K562 (cell line): ENCODE data around the gene DIPK1A. TPM values are rescaled to one million over a fixed set of nuclear protein-coding genes. Genes with fewer than 3 reads are reported as not detected.

Experiments
- BACH1 ChIP-seq: fragments of 200-800 bp; sonication (Bioruptor generic); IDR thresholded peaks from 2 replicates; pipeline ENCODE4 v1.6.1; 2016; ENCODE audit warnings: missing genetic modification characterization, missing compliant biosample characterization
- CHD1 ChIP-seq: fragments of 200-600 bp; sonication (generic); IDR thresholded peaks from one replicate; pipeline ENCODE4 v1.6.1; 2012; ENCODE audit warnings: mild to moderate bottlenecking, moderate library complexity, low read length, inconsistent platforms
- FOXA3 ChIP-seq, 2 experiments: fragments of 450-650 bp in 1 of 2; sonication (generic) in 1 of 2; formaldehyde crosslinking; IDR thresholded peaks in 1 of 2; conservative IDR thresholded peaks in 1 of 2; 2 replicates each; pipeline versions ENCODE4 v1.4.0 to v1.8.0; 2020 to 2022; ENCODE audit warnings: mild to moderate bottlenecking in 2 of 2, missing genetic modification reagents in 1 of 2
- HIVEP1 ChIP-seq: fragments of 250-450 bp; sonication (Bioruptor Pico); IDR thresholded peaks from 2 replicates; pipeline ENCODE4 v1.4.0; 2020; ENCODE audit warnings: mild to moderate bottlenecking
- JUN ChIP-seq, 2 experiments: sonication (generic) in 1 of 2; formaldehyde crosslinking in 1 of 2; IDR thresholded peaks; 2 replicates each; pipeline versions ENCODE4 v1.6.1 to v1.8.0; 2012 to 2022; ENCODE audit warnings: borderline replicate concordance in 2 of 2, mild to moderate bottlenecking in 2 of 2, improper control_type of control experiment in 1 of 2, low read depth in 1 of 2, low read length in 1 of 2, missing genetic modification reagents in 1 of 2
- MTA2 ChIP-seq: fragments of 450-650 bp; IDR thresholded peaks from 2 replicates; pipeline ENCODE4 v1.6.1; 2016; ENCODE audit warnings: low read depth
- MYNN ChIP-seq, 2 experiments: sonication (generic); formaldehyde crosslinking in 1 of 2; IDR thresholded peaks; 2 replicates each; pipeline versions ENCODE4 v1.5.0 to v1.6.1; 2016 to 2020; ENCODE audit warnings: antibody characterized with exemption in 1 of 2, missing genetic modification reagents in 1 of 2
- TBP ChIP-seq: optimal IDR thresholded peaks from 2 replicates; pipeline ENCODE3; 2011; ENCODE audit warnings: low read depth, low read length, improper control_type of control experiment
- ZNF134 ChIP-seq: fragments of 250-450 bp; sonication (Bioruptor Pico); conservative IDR thresholded peaks from 2 replicates; pipeline ENCODE4 v1.4.0; 2020
- ZNF3 ChIP-seq: fragments of 250-450 bp; sonication (Bioruptor Pico); IDR thresholded peaks from 2 replicates; pipeline ENCODE4 v1.5.0; 2021; ENCODE audit warnings: mild to moderate bottlenecking, moderate library complexity
- polyA plus RNA-seq, 8 experiments: library from polyadenylated mRNA; depleted of rRNA in 4 of 8; stranded (reverse) in 5 of 8; unstranded in 3 of 8; fragments of >200 nt; fragmentation: Nextera tagmentation in 2 of 8; fragmentation: Illumina TruSeq in 1 of 8; extraction: Ambion mirVana in 2 of 8; extraction: Trizol in 1 of 8; gene quantifications; 2 replicates each; pipeline versions ENCODE4 v1.2.1 to v1.2.3, GENCODE V29; 2011 to 2014; ENCODE audit warnings: inconsistent platforms in 1 of 8, missing spikeins in 1 of 8
- total RNA-seq, 7 experiments: library from RNA; depleted of rRNA in 6 of 7; stranded (reverse); fragments of >200 nt in 6 of 7; fragmentation: Illumina TruSeq in 2 of 7; extraction: Trizol in 2 of 7; gene quantifications; 2 replicates each; pipeline versions ENCODE4 v1.2.1 to v1.2.3, GENCODE V29; 2011 to 2021; ENCODE audit warnings: low replicate concordance in 1 of 7
- TF ChIP-seq, protein P1 (sequence below), 2 experiments: fragments of 450-650 bp; formaldehyde crosslinking in 1 of 2; IDR thresholded peaks; 2 replicates each; pipeline versions ENCODE4 v1.4.0 to v1.6.1; 2014 to 2020; ENCODE audit warnings: mild to moderate bottlenecking in 2 of 2, borderline replicate concordance in 1 of 2, low read depth in 1 of 2
- TF ChIP-seq, protein P2 (sequence below): fragments of 450-650 bp; IDR thresholded peaks from 2 replicates; pipeline ENCODE4 v1.7.0; 2016; ENCODE audit warnings: borderline replicate concordance
- TF ChIP-seq, protein P3 (sequence below): fragments of 250-450 bp; sonication (Bioruptor Pico); IDR thresholded peaks from 2 replicates; pipeline ENCODE4 v1.5.0; 2021
- TF ChIP-seq, protein P4 (sequence below): IDR thresholded peaks from 2 replicates; pipeline ENCODE4 v1.6.1; 2014; ENCODE audit warnings: antibody characterized with exemption

Gene DIPK1A
- total and polyA plus RNA-seq, 9 of the 15 experiments (the other 6 are each of a cell fraction or from before 2014, with no cell fraction given) = 0.54 to 2.5 (median 1.3) TPM

DNA sequence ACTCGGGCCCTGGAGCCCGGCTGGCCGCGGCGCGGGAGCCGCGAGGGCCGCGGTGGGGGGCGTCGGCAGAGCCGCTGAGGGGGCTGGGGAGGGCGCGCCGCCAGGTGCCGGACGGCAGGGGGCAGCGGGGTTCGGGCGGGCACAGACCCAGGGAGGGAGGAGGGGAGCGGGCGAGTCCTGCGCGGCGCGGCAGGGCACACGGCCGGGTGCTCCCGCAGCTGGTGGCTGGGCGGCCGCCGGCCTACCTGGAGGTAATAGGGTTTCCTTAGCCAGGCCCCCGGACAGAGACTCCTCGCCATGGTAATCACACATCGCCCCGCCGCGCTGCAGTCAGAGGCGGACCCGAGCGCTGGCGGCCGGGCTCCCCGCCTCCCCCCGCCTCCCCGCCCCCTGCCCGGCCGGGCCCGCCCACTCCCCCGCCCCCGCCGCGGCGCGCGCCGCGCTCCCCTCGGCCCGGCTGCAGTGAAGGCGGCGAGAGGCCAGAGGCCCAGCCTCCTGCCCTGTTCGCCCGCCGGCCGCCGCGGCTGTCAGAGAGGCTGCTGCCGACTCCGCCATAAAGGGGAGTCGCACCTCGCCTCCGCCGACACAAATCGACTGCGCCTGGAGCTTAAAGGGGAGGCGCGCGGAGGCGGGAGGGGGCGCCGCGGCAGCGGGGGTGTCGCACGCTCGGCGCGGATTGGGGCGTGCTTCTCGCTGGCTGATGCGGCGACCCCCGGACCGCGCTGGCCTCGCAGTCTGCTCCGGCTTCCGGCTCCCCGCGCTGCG is at the start of gene DIPK1A (continued):
- TF ChIP-seq, protein P1, sequence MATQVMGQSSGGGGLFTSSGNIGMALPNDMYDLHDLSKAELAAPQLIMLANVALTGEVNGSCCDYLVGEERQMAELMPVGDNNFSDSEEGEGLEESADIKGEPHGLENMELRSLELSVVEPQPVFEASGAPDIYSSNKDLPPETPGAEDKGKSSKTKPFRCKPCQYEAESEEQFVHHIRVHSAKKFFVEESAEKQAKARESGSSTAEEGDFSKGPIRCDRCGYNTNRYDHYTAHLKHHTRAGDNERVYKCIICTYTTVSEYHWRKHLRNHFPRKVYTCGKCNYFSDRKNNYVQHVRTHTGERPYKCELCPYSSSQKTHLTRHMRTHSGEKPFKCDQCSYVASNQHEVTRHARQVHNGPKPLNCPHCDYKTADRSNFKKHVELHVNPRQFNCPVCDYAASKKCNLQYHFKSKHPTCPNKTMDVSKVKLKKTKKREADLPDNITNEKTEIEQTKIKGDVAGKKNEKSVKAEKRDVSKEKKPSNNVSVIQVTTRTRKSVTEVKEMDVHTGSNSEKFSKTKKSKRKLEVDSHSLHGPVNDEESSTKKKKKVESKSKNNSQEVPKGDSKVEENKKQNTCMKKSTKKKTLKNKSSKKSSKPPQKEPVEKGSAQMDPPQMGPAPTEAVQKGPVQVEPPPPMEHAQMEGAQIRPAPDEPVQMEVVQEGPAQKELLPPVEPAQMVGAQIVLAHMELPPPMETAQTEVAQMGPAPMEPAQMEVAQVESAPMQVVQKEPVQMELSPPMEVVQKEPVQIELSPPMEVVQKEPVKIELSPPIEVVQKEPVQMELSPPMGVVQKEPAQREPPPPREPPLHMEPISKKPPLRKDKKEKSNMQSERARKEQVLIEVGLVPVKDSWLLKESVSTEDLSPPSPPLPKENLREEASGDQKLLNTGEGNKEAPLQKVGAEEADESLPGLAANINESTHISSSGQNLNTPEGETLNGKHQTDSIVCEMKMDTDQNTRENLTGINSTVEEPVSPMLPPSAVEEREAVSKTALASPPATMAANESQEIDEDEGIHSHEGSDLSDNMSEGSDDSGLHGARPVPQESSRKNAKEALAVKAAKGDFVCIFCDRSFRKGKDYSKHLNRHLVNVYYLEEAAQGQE (IDR thresholded peaks at IDR 0.05; ENCODE audit: borderline replicate concordance) = no peak; the same call in 1 of the 2 replicates
- TF ChIP-seq, protein P1 (CRISPR knock-in tag; IDR thresholded peaks at IDR 0.05; ENCODE audit: low read depth) = no peak
- no peak for TF ChIP-seq ZNF3 (CRISPR knock-in tag)
- no peak for TF ChIP-seq MTA2
- no peak for TF ChIP-seq FOXA3 (CRISPR knock-in tag; conservative IDR thresholded peaks at IDR 0.05 in 1 of 2, IDR thresholded peaks at IDR 0.05 in 1 of 2)
- TF ChIP-seq MYNN (IDR thresholded peaks at IDR 0.05) = no peak
- TF ChIP-seq MYNN (CRISPR knock-in tag; IDR thresholded peaks at IDR 0.05) = no peak
- TF ChIP-seq HIVEP1 = no peak
- TF ChIP-seq, protein P2, sequence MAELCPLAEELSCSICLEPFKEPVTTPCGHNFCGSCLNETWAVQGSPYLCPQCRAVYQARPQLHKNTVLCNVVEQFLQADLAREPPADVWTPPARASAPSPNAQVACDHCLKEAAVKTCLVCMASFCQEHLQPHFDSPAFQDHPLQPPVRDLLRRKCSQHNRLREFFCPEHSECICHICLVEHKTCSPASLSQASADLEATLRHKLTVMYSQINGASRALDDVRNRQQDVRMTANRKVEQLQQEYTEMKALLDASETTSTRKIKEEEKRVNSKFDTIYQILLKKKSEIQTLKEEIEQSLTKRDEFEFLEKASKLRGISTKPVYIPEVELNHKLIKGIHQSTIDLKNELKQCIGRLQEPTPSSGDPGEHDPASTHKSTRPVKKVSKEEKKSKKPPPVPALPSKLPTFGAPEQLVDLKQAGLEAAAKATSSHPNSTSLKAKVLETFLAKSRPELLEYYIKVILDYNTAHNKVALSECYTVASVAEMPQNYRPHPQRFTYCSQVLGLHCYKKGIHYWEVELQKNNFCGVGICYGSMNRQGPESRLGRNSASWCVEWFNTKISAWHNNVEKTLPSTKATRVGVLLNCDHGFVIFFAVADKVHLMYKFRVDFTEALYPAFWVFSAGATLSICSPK = no peak
- TF ChIP-seq JUN (IDR thresholded peaks at IDR 0.05; ENCODE audit: borderline replicate concordance, low read depth, low read length) = no peak
- TF ChIP-seq JUN (CRISPR knock-in tag; IDR thresholded peaks at IDR 0.05; ENCODE audit: borderline replicate concordance) = no peak
- TF ChIP-seq, protein P3, sequence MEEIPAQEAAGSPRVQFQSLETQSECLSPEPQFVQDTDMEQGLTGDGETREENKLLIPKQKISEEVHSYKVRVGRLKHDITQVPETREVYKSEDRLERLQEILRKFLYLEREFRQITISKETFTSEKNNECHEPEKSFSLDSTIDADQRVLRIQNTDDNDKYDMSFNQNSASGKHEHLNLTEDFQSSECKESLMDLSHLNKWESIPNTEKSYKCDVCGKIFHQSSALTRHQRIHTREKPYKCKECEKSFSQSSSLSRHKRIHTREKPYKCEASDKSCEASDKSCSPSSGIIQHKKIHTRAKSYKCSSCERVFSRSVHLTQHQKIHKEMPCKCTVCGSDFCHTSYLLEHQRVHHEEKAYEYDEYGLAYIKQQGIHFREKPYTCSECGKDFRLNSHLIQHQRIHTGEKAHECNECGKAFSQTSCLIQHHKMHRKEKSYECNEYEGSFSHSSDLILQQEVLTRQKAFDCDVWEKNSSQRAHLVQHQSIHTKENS (CRISPR knock-in tag) = no peak
- TF ChIP-seq TBP = peak; percentile 42
- TF ChIP-seq BACH1 (tag) = no peak
- TF ChIP-seq ZNF134 (CRISPR knock-in tag) = no peak
- TF ChIP-seq, protein P4, sequence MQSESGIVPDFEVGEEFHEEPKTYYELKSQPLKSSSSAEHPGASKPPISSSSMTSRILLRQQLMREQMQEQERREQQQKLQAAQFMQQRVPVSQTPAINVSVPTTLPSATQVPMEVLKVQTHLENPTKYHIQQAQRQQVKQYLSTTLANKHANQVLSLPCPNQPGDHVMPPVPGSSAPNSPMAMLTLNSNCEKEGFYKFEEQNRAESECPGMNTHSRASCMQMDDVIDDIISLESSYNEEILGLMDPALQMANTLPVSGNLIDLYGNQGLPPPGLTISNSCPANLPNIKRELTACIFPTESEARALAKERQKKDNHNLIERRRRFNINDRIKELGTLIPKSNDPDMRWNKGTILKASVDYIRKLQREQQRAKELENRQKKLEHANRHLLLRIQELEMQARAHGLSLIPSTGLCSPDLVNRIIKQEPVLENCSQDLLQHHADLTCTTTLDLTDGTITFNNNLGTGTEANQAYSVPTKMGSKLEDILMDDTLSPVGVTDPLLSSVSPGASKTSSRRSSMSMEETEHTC = no peak
- no peak for TF ChIP-seq CHD1
